ENCODE results near the gene PDE4D. TPM values are rescaled to one million over a fixed set of nuclear protein-coding genes. Genes with fewer than 3 reads are reported as not detected.

PDE4D gene
- total RNA-seq, 1 experiment from 2014 or later: 3.3 TPM

- ChIA-PET CTCF (interaction anchor here (1.0 kb wide), 1 partner anchor 38 kb away, joined by 3 read pairs; no protein-coding TSS in a partner anchor), POLR2A (no interaction called here)
- Mint-ChIP-seq H3K27ac (no peak overlapping the region), H3K27me3 (ENCODE audit: low read depth) (peaks cover 27% of the 10 kb centered on the region), H3K36me3 (no peaks in the 10 kb centered on the region), H3K4me1 (peaks cover 30% of the 10 kb centered on the region), H3K4me3 (no peak overlapping the region), H3K9me3 (no peaks in the 10 kb centered on the region)
- no peak for ATAC-seq
- TF ChIP-seq CBFB (CRISPR knock-in tag; IDR thresholded peaks at IDR 0.05; ENCODE audit: low read depth) (no peak), ZNF396 (CRISPR knock-in tag; IDR thresholded peaks at IDR 0.05; ENCODE audit: borderline replicate concordance) (no peak), ATF6 (CRISPR knock-in tag; IDR thresholded peaks at IDR 0.05) (no peak), ZNF425 (CRISPR knock-in tag; conservative IDR thresholded peaks at IDR 0.05) (no peak), CREM (CRISPR knock-in tag; IDR thresholded peaks at IDR 0.05) (no peak)
- no peak for DNase-seq (ENCODE audit: low spot score)
These were observed 963.8 kb downstream of the PDE4D start for GRCh38 chr5:58929726-58930125.

GRCh38 chr5:58927938-58928337, 965.6 kb downstream of the PDE4D start:
- H3K9me3 Mint-ChIP-seq: no peaks in the 10 kb centered on the region
- H3K27me3 Mint-ChIP-seq (ENCODE audit: low read depth): peaks cover 43% of the 10 kb centered on the region
- ATAC-seq (no peak), DNase-seq (ENCODE audit: low spot score) (no peak)
- H3K36me3 Mint-ChIP-seq: no peaks in the 10 kb centered on the region
- ChIA-PET POLR2A (no interaction called here), CTCF (interaction anchor here (1.0 kb wide), 1 partner anchor 37 kb away, joined by 3 read pairs; no protein-coding TSS in a partner anchor)
- H3K27ac Mint-ChIP-seq: no peak overlapping the region
- TF ChIP-seq FOXJ3 (CRISPR knock-in tag; IDR thresholded peaks at IDR 0.05; ENCODE audit: borderline replicate concordance): no peak
- no peak for TF ChIP-seq USF1 (CRISPR knock-in tag; IDR thresholded peaks at IDR 0.05)
- TF ChIP-seq ZSCAN18 (CRISPR knock-in tag; IDR thresholded peaks at IDR 0.05): no peak
- TF ChIP-seq ZBTB21 (CRISPR knock-in tag; IDR thresholded peaks at IDR 0.05; ENCODE audit: borderline replicate concordance): no peak
- peaks cover 42% of the 10 kb centered on the region for H3K4me1 Mint-ChIP-seq
- no peak overlapping the region for H3K4me3 Mint-ChIP-seq

GRCh38 chr5:58927181-58927580, 966.3 kb downstream of the PDE4D start:
- H3K27me3 Mint-ChIP-seq (ENCODE audit: low read depth): peaks cover 51% of the 10 kb centered on the region
- no peaks in the 10 kb centered on the region for H3K9me3 Mint-ChIP-seq
- peaks cover 48% of the 10 kb centered on the region for H3K4me1 Mint-ChIP-seq
- ChIA-PET POLR2A (no interaction called here), CTCF (interaction anchor here (1.0 kb wide), 1 partner anchor 36 kb away, joined by 3 read pairs; no protein-coding TSS in a partner anchor)
- no peak overlapping the region for H3K27ac Mint-ChIP-seq
- no peak for ATAC-seq
- H3K36me3 Mint-ChIP-seq: no peaks in the 10 kb centered on the region
- no peak for DNase-seq (ENCODE audit: low spot score)
- H3K4me3 Mint-ChIP-seq: no peak overlapping the region
- TF ChIP-seq E2F1 (CRISPR knock-in tag; IDR thresholded peaks at IDR 0.05) (no peak), FOXP4 (CRISPR knock-in tag; IDR thresholded peaks at IDR 0.05) (no peak), ERG (CRISPR knock-in tag; IDR thresholded peaks at IDR 0.05) (no peak), FOXP1 (CRISPR knock-in tag; IDR thresholded peaks at IDR 0.05; ENCODE audit: borderline replicate concordance) (no peak), ZNF396 (CRISPR knock-in tag; IDR thresholded peaks at IDR 0.05; ENCODE audit: borderline replicate concordance) (no peak), ATF1 (CRISPR knock-in tag; IDR thresholded peaks at IDR 0.05) (no peak), SMAD4 (CRISPR knock-in tag; IDR thresholded peaks at IDR 0.05) (no peak), ZNF532 (CRISPR knock-in tag; IDR thresholded peaks at IDR 0.05; ENCODE audit: borderline replicate concordance) (no peak)
